PC-9 (cell line): ENCODE measurements around the gene SYF2. TPM values are rescaled to one million over a fixed set of nuclear protein-coding genes. Genes with fewer than 3 reads are reported as not detected.

Experiments
- BruUV-seq: library from RNA; stranded (reverse); fragments of 400-500 nt; replicated peaks from 2 replicates; lab custom pipeline; 2021; lab: Mats Ljungman, UMichigan
- CTCF ChIA-PET: fragments of 300-600 bp; sonication (Branson Sonifier 250); formaldehyde crosslinking; loops from one replicate; lab custom pipeline; 2022; ENCODE audit warnings: antibody characterized with exemption; lab: Charles Lee
- POLR2A ChIA-PET: fragments of 300-600 bp; sonication (Branson Sonifier 250); formaldehyde crosslinking; loops from one replicate; lab custom pipeline; 2022; ENCODE audit warnings: antibody characterized with exemption; ENCODE audit not compliant: unreplicated experiment; lab: Charles Lee
- DNase-seq, 2 experiments: peaks; one replicate each; pipeline versions ENCODE4 v3.0.0 to v3.0.0-alpha.2; 2015 to 2022; ENCODE audit warnings: mixed read lengths in 1 of 2
- H2AFZ ChIP-seq: fragments of 200-600 bp; sonication (generic); 2 replicates; pipeline ENCODE4 v1.8.1; 2017; ENCODE audit warnings: antibody characterized with exemption
- H3F3A ChIP-seq: fragments of 200-600 bp; sonication (generic); 2 replicates; pipeline ENCODE4 v1.8.1; 2017; ENCODE audit warnings: antibody characterized with exemption, mild to moderate bottlenecking, low read depth; ENCODE audit not compliant: insufficient read depth
- H3K27ac ChIP-seq: fragments of 200-600 bp; sonication (generic); 2 replicates; pipeline ENCODE4 v1.6.1; 2016; ENCODE audit warnings: mixed run types
- H3K27me3 ChIP-seq: fragments of 200-600 bp; sonication (generic); 2 replicates; pipeline ENCODE4 v1.6.1; 2016; ENCODE audit warnings: low read depth, mixed run types; ENCODE audit not compliant: insufficient read depth
- H3K36me3 ChIP-seq: fragments of 200-600 bp; sonication (generic); 2 replicates; pipeline ENCODE4 v1.6.1; 2016; ENCODE audit warnings: low read depth, mixed run types
- H3K4me1 ChIP-seq: fragments of 200-600 bp; sonication (generic); replicated peaks from 2 replicates; pipeline ENCODE4 v1.6.1; 2016; ENCODE audit warnings: mixed run types; ENCODE audit not compliant: insufficient read depth
- H3K4me2 ChIP-seq: fragments of 200-600 bp; sonication (generic); 2 replicates; pipeline ENCODE4 v1.6.1; 2017; ENCODE audit warnings: mixed run types
- H3K4me3 ChIP-seq: fragments of 200-600 bp; sonication (generic); 2 replicates; pipeline ENCODE4 v1.6.1; 2016; ENCODE audit warnings: mixed run types
- H3K79me2 ChIP-seq: fragments of 200-600 bp; sonication (generic); 2 replicates; pipeline ENCODE4 v1.6.1; 2017; ENCODE audit warnings: low read depth, mixed run types
- H3K9me2 ChIP-seq: fragments of 200-600 bp; sonication (generic); 2 replicates; pipeline ENCODE4 v1.8.1; 2017; ENCODE audit warnings: mild to moderate bottlenecking; ENCODE audit not compliant: insufficient read depth
- H3K9me3 ChIP-seq: fragments of 200-600 bp; sonication (generic); 2 replicates; pipeline ENCODE4 v1.8.1; 2016; ENCODE audit warnings: low read depth; ENCODE audit not compliant: insufficient read depth
- H4K20me1 ChIP-seq: fragments of 200-600 bp; sonication (generic); 2 replicates; pipeline ENCODE4 v1.8.1; 2017; ENCODE audit not compliant: insufficient read depth
- EZH2 ChIP-seq: fragments of 200-600 bp; sonication (generic); IDR thresholded peaks from 2 replicates; pipeline ENCODE4 v1.8.0; 2017; ENCODE audit warnings: antibody characterized with exemption, low read depth
- intact Hi-C: fragments of 100-400 bp; cut with micrococcal nuclease; formaldehyde crosslinking; loops from one replicate; pipeline ENCODE4 v1.10.0; 2022; ENCODE audit not compliant: unreplicated experiment
- total RNA-seq: library from RNA; stranded (reverse); gene quantifications from 2 replicates; pipeline ENCODE4 v1.2.3, GENCODE V29; 2021
- TF ChIP-seq, protein P1 (sequence below): fragments of 200-600 bp; sonication (generic); conservative IDR thresholded peaks from 2 replicates; pipeline ENCODE4 v1.6.1; 2017; ENCODE audit warnings: mixed run types, antibody characterized with exemption, mild to moderate bottlenecking, moderate library complexity

The SYF2 gene
- total RNA-seq, 1 experiment from 2014 or later = 48.1 TPM

DNA sequence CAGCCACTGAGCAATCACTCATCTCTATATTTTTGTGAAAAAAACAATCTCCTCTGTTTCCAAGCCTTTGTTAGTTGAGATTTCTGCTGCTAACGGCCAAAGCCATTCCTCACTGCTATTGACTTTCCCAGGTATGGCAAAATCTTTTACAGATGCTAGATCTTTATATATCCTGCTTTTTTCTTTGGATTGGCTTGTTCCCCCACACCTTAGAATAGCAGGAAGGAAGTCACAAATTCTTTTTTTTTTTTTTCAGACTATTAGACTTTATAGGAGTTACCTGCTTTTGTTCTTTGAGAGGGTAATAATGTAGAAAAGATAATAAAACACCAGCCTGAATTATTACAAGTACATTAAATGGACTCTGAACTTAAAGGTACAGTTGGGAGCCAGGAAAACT lies 24.2 kb downstream of the SYF2 start:
- no peak for DNase-seq
- Histone ChIP-seq H3K9me3 (no peaks in the 10 kb centered on the region), H3K4me2 (no peak overlapping the region), H4K20me1 (no peaks in the 10 kb centered on the region), H3K27me3 (no peaks in the 10 kb centered on the region), H3K4me1 (no peaks in the 10 kb centered on the region), H3K4me3 (no peak overlapping the region), H2AFZ (no peak overlapping the region), H3K79me2 (no peaks in the 10 kb centered on the region), H3K27ac (no peak overlapping the region), H3K9me2 (no peaks in the 10 kb centered on the region), H3K36me3 (no peaks in the 10 kb centered on the region), H3F3A (no peaks in the 10 kb centered on the region)
- intact Hi-C loops = loop anchor here (10.0 kb wide), 1 partner anchor 93 kb away; no protein-coding TSS in a partner anchor
- ChIA-PET POLR2A (no interaction called here), CTCF (interaction anchor here (0.8 kb wide), 1 partner anchor 360 kb away, joined by 3 read pairs; no protein-coding TSS in a partner anchor)
- BruUV-seq = no TSS peak
- TF ChIP-seq, protein P1, sequence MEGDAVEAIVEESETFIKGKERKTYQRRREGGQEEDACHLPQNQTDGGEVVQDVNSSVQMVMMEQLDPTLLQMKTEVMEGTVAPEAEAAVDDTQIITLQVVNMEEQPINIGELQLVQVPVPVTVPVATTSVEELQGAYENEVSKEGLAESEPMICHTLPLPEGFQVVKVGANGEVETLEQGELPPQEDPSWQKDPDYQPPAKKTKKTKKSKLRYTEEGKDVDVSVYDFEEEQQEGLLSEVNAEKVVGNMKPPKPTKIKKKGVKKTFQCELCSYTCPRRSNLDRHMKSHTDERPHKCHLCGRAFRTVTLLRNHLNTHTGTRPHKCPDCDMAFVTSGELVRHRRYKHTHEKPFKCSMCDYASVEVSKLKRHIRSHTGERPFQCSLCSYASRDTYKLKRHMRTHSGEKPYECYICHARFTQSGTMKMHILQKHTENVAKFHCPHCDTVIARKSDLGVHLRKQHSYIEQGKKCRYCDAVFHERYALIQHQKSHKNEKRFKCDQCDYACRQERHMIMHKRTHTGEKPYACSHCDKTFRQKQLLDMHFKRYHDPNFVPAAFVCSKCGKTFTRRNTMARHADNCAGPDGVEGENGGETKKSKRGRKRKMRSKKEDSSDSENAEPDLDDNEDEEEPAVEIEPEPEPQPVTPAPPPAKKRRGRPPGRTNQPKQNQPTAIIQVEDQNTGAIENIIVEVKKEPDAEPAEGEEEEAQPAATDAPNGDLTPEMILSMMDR = no peak
- TF ChIP-seq EZH2 = no peak

DNA sequence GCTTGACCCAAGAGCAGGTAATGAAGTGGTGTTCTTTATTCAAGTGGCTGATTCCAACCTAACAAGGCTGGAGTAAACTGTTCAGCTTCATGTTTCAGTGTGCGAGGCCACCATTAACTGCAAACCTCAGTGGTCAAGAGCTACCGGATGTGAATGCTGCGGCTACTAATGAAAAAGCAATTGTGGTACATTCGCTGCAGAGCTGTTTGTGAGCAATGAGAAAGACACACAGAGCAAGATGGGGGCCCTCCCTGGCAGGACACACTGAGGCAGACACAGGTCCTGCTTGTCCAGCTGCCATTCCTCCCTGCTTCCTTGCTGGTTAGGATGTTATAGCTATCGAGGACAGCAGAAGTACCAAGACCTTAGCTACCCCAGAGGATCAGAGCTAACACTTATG lies 26.1 kb downstream of the SYF2 start:
- Histone ChIP-seq H3K27ac (no peak overlapping the region), H3K36me3 (no peaks in the 10 kb centered on the region), H3K4me1 (no peaks in the 10 kb centered on the region), H3K4me2 (no peak overlapping the region), H4K20me1 (no peaks in the 10 kb centered on the region), H3K9me2 (no peaks in the 10 kb centered on the region), H3K27me3 (no peaks in the 10 kb centered on the region), H3K79me2 (no peaks in the 10 kb centered on the region), H3F3A (no peaks in the 10 kb centered on the region), H3K9me3 (no peaks in the 10 kb centered on the region), H3K4me3 (no peak overlapping the region), H2AFZ (no peak overlapping the region)
- BruUV-seq = no TSS peak
- POLR2A ChIA-PET = no interaction called here
- CTCF ChIA-PET = no interaction called here
- no peak for DNase-seq
- intact Hi-C loops = loop anchor here (10.0 kb wide), 1 partner anchor 91 kb away; no protein-coding TSS in a partner anchor
- TF ChIP-seq, protein P1 = no peak
- no peak for TF ChIP-seq EZH2

DNA sequence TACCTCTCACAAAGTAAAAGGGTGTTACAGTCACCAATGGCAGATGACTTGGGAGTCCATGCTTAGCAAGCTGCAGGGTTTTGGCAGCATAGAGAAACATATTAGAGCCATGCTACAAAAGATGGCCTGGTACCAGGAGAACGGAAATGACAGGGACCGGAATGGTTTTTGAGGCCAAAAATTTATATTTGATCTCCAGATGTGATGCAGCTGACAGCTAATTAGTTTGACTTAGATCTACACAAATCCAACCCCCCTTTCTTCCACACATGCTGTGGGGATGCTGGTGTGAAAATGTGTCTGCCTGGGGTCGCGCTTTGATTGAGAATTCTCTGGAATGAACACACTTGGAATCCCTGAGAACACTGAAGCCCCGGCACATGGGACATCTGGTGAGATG lies 26.5 kb downstream of the SYF2 start:
- intact Hi-C loops = loop anchor here (1.0 to 10.0 kb wide), 2 partner anchors 91 to 357 kb away; no protein-coding TSS in a partner anchor
- 0 out of 2 replicates have a peak, but pooled peaks cover 3% of the 10 kb centered on the region for H3K27me3 ChIP-seq
- H3K9me2 ChIP-seq = no peaks in the 10 kb centered on the region
- TF ChIP-seq, protein P1 = no peak
- no peak for TF ChIP-seq EZH2
- H3K4me1 ChIP-seq = no peaks in the 10 kb centered on the region
- H2AFZ ChIP-seq = no peak overlapping the region
- no peak overlapping the region for H3K4me2 ChIP-seq
- ChIA-PET CTCF (interaction anchor here (0.6 kb wide), 2 partner anchors 232 to 358 kb away, joined by 3 to 13 read pairs; no protein-coding TSS in a partner anchor), POLR2A (no interaction called here)
- no TSS peak for BruUV-seq
- H3F3A ChIP-seq = no peaks in the 10 kb centered on the region
- no peaks in the 10 kb centered on the region for H3K36me3 ChIP-seq
- H3K27ac ChIP-seq = no peak overlapping the region
- H4K20me1 ChIP-seq = no peaks in the 10 kb centered on the region
- no peak for DNase-seq
- no peak overlapping the region for H3K4me3 ChIP-seq
- no peaks in the 10 kb centered on the region for H3K9me3 ChIP-seq
- H3K79me2 ChIP-seq = no peaks in the 10 kb centered on the region
